Measurements from ENCODE around the gene OPA1. TPM values are rescaled to one million over a fixed set of nuclear protein-coding genes. Genes with fewer than 3 reads are reported as not detected.

OPA1 gene
- polyA plus RNA-seq, 1 donor (not counting 4 experiments of a cell fraction or from before 2014, with no cell fraction given) = 50.1 TPM

DNA sequence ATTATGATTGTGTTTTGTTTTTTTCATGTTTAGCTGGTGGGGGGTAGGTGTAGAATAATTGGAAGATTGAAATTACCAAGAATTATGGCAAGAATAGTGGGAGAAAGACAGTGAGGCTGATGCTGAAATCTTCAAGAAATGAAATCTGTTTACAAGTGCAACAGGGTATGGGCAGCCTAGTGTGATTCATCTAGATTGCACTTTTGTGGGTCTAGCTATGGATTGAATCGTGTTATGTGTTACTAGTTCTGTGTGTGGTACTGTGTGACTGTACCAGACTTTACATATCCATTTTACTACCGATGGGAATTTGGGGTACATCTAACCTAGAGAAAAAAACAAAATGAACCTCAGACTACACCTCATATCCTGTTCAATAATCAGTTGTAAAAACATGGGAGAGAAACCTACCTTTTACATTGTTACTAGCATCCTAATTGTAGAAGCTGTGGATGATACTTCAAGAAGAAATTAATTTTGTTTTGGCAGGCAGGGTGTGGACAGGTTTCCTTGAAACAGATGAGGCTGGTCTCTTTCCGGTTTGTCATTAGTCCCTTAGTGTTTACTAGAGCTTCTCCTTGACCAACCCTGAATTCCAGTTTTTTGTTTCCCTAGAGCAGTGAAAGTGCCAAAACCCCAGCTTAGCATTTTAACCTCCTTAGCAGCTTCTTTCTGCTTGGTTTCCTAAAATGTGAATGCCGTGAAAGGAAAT, 47.9 kb downstream of the OPA1 start:
- no peak for DNase-seq (ENCODE audit: low read depth, low spot score)
- peaks cover 18 to 22% of the 10 kb centered on the region in 2 experiments for H3K36me3 ChIP-seq (ENCODE audit: control insufficient read depth in 2 of 2, extremely low read depth in 1 of 2, insufficient read depth in 2 of 2, low read length in 2 of 2)
- H3K4me3 ChIP-seq (ENCODE audit: control insufficient read depth in 2 of 3, extremely low read depth in 1 of 3, insufficient read depth in 2 of 3, low read depth in 1 of 3, low read length in 3 of 3) = no peak overlapping the region
- H3K9me1 ChIP-seq (ENCODE audit: control insufficient read depth, extremely low read depth, insufficient read depth, low read length) = no peaks in the 10 kb centered on the region
- H4K20me1 ChIP-seq (ENCODE audit: control insufficient read depth, extremely low read depth, insufficient read depth, low read length) = no peaks in the 10 kb centered on the region
- dilution Hi-C loops (cut with MboI; ENCODE audit: extremely low pct_ligation_motif_present, low sequenced_read_pairs) = no loop called here
- H3K4me1 ChIP-seq (ENCODE audit: control insufficient read depth, extremely low read depth, insufficient read depth, low read length) = no peaks in the 10 kb centered on the region
- H3K27me3 ChIP-seq (ENCODE audit: control insufficient read depth, extremely low read depth, insufficient read depth, low read length) = no peaks in the 10 kb centered on the region
- H3K27ac ChIP-seq (ENCODE audit: control insufficient read depth, insufficient read depth, low read length) = no peak overlapping the region
- no peaks in the 10 kb centered on the region for H3K79me2 ChIP-seq (ENCODE audit: control insufficient read depth, insufficient read depth, low read length)
- H3K9me3 ChIP-seq (ENCODE audit: control insufficient read depth, low read depth, low read length) = no peaks in the 10 kb centered on the region
- no peak overlapping the region for H2AFZ ChIP-seq (ENCODE audit: control insufficient read depth, low read length)
- no peak overlapping the region for H3K4me2 ChIP-seq (ENCODE audit: control insufficient read depth, extremely low read depth, insufficient read depth, low read depth, low read length)
- H3K9ac ChIP-seq (ENCODE audit: control insufficient read depth, extremely low read depth, insufficient read depth, low read length) = no peak overlapping the region
- TF ChIP-seq, protein P1, sequence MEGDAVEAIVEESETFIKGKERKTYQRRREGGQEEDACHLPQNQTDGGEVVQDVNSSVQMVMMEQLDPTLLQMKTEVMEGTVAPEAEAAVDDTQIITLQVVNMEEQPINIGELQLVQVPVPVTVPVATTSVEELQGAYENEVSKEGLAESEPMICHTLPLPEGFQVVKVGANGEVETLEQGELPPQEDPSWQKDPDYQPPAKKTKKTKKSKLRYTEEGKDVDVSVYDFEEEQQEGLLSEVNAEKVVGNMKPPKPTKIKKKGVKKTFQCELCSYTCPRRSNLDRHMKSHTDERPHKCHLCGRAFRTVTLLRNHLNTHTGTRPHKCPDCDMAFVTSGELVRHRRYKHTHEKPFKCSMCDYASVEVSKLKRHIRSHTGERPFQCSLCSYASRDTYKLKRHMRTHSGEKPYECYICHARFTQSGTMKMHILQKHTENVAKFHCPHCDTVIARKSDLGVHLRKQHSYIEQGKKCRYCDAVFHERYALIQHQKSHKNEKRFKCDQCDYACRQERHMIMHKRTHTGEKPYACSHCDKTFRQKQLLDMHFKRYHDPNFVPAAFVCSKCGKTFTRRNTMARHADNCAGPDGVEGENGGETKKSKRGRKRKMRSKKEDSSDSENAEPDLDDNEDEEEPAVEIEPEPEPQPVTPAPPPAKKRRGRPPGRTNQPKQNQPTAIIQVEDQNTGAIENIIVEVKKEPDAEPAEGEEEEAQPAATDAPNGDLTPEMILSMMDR (optimal IDR thresholded peaks at IDR 0.05 in 1 of 3, IDR thresholded peaks at IDR 0.05 in 1 of 3, conservative IDR thresholded peaks at IDR 0.05 in 1 of 3; ENCODE audit: extremely low read depth in 1 of 3, insufficient read depth in 2 of 3, low read length in 3 of 3) = no peak
- no peak for TF ChIP-seq EZH2 (IDR thresholded peaks at IDR 0.05; ENCODE audit: low read length)
- FAIRE-seq = no peak

DNA sequence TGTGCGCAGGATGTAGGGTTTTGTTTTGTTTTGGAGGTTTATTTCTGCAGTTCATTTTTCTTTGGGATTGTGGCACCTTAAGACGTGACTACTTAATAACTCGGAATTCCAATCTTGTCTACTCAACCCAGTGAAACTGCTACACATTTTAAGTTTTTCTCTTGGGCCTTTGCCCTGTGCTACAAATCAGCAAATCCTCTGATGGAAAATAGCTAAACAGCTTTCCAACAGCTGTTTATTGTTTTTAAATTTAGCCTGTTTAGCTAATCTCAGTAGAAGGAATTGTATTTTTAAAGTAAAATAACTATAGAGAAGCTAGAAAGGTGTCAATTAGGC, 48.4 kb downstream of the OPA1 start:
- Histone ChIP-seq H3K27ac (ENCODE audit: control insufficient read depth, insufficient read depth, low read length) (no peak overlapping the region), H2AFZ (ENCODE audit: control insufficient read depth, low read length) (no peak overlapping the region), H3K4me2 (ENCODE audit: control insufficient read depth, extremely low read depth, insufficient read depth, low read depth, low read length) (no peak overlapping the region), H3K9ac (ENCODE audit: control insufficient read depth, extremely low read depth, insufficient read depth, low read length) (no peak overlapping the region), H3K79me2 (ENCODE audit: control insufficient read depth, insufficient read depth, low read length) (no peaks in the 10 kb centered on the region), H3K9me1 (ENCODE audit: control insufficient read depth, extremely low read depth, insufficient read depth, low read length) (no peaks in the 10 kb centered on the region), H3K27me3 (ENCODE audit: control insufficient read depth, extremely low read depth, insufficient read depth, low read length) (no peaks in the 10 kb centered on the region), H3K36me3 (ENCODE audit: control insufficient read depth in 2 of 2, extremely low read depth in 1 of 2, insufficient read depth in 2 of 2, low read length in 2 of 2) (peaks cover 14 to 20% of the 10 kb centered on the region in 2 experiments), H3K4me1 (ENCODE audit: control insufficient read depth, extremely low read depth, insufficient read depth, low read length) (no peaks in the 10 kb centered on the region), H3K4me3 (ENCODE audit: control insufficient read depth in 2 of 3, extremely low read depth in 1 of 3, insufficient read depth in 2 of 3, low read depth in 1 of 3, low read length in 3 of 3) (no peak overlapping the region), H4K20me1 (ENCODE audit: control insufficient read depth, extremely low read depth, insufficient read depth, low read length) (no peaks in the 10 kb centered on the region), H3K9me3 (ENCODE audit: control insufficient read depth, low read depth, low read length) (no peaks in the 10 kb centered on the region)
- FAIRE-seq = no peak
- dilution Hi-C loops (cut with MboI; ENCODE audit: extremely low pct_ligation_motif_present, low sequenced_read_pairs) = no loop called here
- no peak for TF ChIP-seq EZH2 (IDR thresholded peaks at IDR 0.05; ENCODE audit: low read length)
- TF ChIP-seq, protein P1 (optimal IDR thresholded peaks at IDR 0.05 in 1 of 3, IDR thresholded peaks at IDR 0.05 in 1 of 3, conservative IDR thresholded peaks at IDR 0.05 in 1 of 3; ENCODE audit: extremely low read depth in 1 of 3, insufficient read depth in 2 of 3, low read length in 3 of 3) = no peak
- no peak for DNase-seq (ENCODE audit: low read depth, low spot score)
